Ramos (cell line): Measurements from ENCODE around the gene LRRD1.
"Not testable (repeated sequence)": the region's sequence is repeated elsewhere in the genome, so short reads cannot be mapped to it uniquely, and the experiment has no call there.

Source experiments
- in situ Hi-C: fragments of 300-500 bp; cut with MboI; formaldehyde crosslinking; loops from one replicate; pipeline ENCODE4 v1.14.3; 2022; ENCODE audit warnings: low sequenced_read_pairs; ENCODE audit not compliant: unreplicated experiment

The LRRD1 gene

DNA sequence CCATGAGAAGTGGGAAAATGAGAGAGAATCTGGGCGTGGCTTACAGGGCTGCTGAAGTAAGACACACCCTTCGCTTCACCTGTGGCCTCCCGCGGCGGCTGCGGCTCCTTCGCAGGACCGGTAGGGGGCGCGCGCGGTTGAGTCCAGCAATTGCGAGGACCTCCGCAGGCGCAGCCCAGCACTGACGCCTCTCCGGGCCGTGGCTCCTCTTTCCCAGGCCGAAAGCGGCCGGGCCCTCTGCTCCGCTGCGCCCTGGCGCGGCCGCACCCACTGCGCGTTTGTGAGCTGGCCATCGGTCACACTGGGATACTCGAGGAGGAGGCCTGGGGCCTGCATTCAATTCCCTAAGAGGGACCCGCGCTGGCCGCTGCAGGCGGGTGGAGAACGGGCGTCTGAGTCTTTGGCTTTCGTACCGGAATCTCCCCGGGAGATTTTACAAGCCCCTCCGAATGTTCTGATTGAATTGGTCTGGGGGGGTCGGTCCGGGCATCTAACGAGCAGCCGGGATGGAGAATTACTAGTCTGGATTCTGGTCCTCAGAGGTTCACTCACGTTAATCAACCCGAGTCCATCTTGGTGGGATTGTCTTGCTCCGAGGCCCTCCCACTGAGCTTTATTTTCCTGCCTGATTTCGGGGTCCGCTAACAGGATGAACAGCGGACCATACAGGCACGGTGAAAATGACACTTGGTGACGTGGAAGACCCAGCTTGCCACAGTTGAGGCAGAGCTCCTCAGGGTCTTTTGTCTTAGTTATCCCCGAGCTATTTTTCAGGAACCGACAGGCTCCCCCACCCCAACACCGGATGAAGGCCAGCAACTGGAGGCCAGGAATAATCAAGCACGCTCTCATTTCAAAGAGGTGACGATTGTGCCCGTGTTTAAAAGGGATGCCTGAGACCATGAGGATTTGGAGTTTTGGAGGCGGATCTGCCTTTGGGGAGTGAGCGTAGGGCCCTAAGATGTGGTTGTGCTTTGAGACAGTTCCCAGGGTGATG lies at the start of gene LRRD1:
TSS of gene LRRD1 (minus strand) at position 215 of the 997 bp plus-strand sequence. CDS start 13,940 bp downstream, outside the sequence.
- in situ Hi-C loops = no loop called here

GRCh38 chr7:92228742-92229141 lies 49.8 kb upstream of the LRRD1 start:
- in situ Hi-C loops = no loop called here

DNA sequence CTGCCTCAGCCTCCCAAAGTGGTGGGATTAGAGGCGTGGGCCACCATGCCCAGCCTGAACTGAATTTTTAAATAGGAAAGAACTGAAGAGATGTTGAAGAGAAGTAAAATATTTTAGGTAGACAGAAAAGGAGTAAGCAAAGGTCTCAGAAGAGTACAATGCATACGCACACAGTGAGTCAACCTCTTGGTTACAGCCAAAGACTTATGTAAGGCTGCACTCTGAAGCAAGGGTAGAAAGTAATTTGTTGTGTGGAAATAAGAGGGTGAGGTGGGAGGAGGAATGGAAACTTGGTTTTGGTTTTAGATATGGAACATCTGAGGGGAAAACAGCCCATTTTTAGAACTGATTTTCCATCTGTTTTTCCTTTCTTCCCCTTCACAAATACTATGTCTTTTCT lies 49.2 kb upstream of the LRRD1 start:
- in situ Hi-C loops = no loop called here

- in situ Hi-C loops = no loop called here
Measured at GRCh38 chr7:92226981-92227380, 48.0 kb upstream of the LRRD1 start.

DNA sequence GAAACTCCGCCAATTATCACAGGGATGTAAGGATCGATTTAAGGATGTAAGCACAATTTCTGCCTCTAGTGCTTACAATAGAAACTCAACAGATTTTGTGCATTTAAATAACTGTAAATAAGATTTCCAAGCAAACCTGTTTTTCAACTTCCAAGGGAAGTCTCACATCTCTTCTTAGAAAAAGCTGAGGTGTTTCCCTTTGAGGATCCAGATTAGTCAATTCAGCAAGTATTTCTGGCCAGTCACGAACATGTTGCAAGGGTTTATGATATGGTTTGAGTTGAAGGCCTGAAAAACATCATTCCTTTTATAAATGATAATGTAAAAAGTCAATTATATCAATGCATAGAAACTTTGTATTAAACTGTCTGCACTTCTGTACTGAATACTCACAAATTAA lies 42.8 kb upstream of the LRRD1 start:
- in situ Hi-C loops = no loop called here

GRCh38 chr7:92206672-92207071 lies 27.7 kb upstream of the LRRD1 start:
- in situ Hi-C loops = no loop called here

- in situ Hi-C loops = no loop called here
Measured at GRCh38 chr7:92205987-92206386, 27.0 kb upstream of the LRRD1 start.

- in situ Hi-C loops = no loop called here
Measured at GRCh38 chr7:92200791-92201190, 21.8 kb upstream of the LRRD1 start.

DNA sequence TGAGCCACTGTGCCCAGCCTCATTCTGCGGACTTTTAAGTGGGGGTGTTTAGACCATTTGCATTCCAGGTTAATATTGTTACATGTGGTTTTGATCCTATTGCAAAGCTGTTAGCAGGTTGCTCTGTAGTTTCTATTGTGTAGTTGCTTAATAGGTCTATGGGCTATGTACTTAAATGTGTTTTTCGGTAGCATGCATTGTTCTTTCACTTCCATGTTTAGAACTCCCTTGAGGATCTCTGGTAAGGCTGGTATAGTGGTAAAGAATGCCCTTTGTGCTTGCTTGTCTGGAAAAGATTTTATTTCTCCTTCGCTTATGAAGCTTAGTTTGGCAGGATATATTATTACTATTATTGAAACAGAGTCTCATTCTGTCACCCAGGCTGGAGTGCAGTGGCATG lies 13.4 kb upstream of the LRRD1 start:
- in situ Hi-C loops = no loop called here

GRCh38 chr7:92189246-92189645 lies 10.3 kb upstream of the LRRD1 start:
- in situ Hi-C loops = not testable (repeated sequence)

GRCh38 chr7:92184294-92184693 lies 5.4 kb upstream of the LRRD1 start:
- in situ Hi-C loops = not testable (repeated sequence)

GRCh38 chr7:92177362-92177761 lies 1.6 kb downstream of the LRRD1 start:
- in situ Hi-C loops = no loop called here

DNA sequence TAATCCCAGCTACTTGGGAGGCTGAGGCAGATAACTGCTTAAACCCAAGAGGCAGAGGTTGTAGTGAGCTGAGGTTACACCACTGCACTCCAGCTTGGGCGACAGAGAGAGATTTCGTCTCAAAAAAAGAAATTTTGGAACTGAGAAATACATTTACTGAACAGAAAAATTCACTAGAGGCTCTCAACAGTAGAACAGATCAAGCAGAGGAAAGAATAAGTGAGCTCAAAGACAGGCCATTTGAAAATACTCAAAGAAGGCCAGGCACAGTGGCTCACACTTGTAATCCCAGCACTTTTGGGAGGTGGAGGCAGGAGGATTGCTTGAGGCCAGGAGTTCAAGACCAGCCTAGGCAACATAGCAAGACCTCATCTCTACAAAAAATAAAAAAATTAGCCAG lies 9.4 kb downstream of the LRRD1 start:
- in situ Hi-C loops = not testable (repeated sequence)

DNA sequence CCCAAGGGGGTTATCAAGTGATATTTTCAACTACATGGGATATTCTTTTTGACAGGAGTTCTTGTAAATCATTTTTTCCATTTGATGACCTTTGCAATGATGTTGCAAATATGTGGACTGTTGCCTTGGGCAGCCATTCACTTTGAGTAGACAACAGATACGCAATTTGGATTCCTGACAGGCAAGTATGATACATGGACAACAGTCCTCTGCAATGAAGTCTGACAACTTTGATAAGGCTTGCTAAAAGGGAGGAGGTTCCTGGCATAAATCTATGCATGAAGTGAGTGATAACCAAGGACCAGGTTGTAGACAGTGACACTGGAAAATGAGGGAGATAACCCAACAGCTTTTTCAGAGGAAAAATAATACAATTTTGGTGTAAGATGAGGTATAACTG lies 17.7 kb downstream of the LRRD1 start:
- in situ Hi-C loops = no loop called here

GRCh38 chr7:92158660-92159575 lies 20.0 kb downstream of the LRRD1 start:
- in situ Hi-C loops = no loop called here

- in situ Hi-C loops = no loop called here
Measured at GRCh38 chr7:92156990-92157389, 22.0 kb downstream of the LRRD1 start.

DNA sequence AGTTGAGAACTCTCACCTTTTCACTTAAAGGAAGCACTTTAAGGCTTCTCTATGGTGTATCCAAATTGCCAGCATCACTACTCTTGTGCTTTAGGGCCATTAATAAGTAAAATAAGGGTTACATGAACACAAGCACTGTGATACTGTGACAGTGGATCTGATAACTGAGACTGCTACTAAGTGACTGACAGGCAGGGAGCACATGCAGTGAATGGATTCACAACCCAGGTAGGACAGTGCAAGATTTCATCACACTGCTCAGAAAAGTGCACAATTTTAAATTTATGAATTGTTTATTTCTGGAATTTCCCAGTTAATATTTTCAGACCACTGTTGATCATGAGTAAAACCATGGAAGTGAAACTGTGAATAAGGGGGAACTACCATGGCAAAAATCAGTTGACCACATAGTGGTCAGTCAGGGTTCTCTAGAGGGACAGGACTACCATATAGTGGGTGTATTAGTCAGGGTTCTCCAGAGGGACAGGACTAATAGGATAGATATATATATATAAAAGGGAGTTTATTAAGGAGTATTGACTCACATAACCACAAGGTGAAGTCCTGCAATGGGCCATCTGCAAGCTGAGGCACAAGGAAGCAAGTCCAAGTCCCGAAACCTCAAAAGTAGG lies 23.7 kb downstream of the LRRD1 start:
- in situ Hi-C loops = no loop called here

DNA sequence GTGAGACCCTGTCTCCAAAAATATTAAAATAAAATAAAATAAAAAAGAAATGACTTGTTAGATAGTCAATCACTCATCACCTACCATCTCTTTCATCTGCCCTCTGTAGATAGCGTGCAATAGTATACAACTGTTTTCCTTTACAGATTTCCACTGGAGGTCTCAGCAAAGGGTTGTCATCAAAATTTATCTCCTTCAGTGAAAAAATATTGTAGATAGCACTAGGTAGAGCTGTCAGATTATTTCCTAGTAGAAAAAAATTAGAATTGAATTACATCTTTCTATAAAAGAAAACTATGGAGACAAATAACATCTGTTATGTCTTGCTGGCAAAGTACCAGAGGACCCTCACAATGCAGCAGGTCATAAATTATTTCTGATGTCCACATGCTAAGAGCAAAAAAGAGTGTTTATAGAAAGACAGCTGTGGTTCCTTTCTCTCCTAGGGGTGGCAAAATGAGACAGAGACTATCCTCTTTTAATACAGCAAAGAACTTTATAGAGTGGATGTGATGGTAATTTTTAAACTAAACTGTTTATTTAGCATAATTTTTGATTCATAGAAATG lies 28.4 kb downstream of the LRRD1 start:
- in situ Hi-C loops = no loop called here

GRCh38 chr7:92149736-92150239 lies 29.2 kb downstream of the LRRD1 start:
- in situ Hi-C loops = no loop called here
